AG09309 (cell line): ENCODE data around the gene DPYSL4.

Experiments
- DNase-seq: peaks from one replicate; pipeline ENCODE4 v3.0.0-alpha.2; 2010; ENCODE audit warnings: low read depth
- H3K4me3 ChIP-seq: 2 replicates; pipeline ENCODE4 v1.5.1; 2011; ENCODE audit warnings: mild to moderate bottlenecking, low read depth, low read length, moderate library complexity; ENCODE audit not compliant: control insufficient read depth
- TF ChIP-seq, protein P1 (sequence below): IDR thresholded peaks from 2 replicates; pipeline ENCODE4 v1.5.1; 2011; ENCODE audit warnings: mild to moderate bottlenecking, low read depth, low read length, inconsistent platforms; ENCODE audit not compliant: insufficient read depth, control insufficient read depth; ENCODE audit errors: missing control alignments

DPYSL4 gene

DNA sequence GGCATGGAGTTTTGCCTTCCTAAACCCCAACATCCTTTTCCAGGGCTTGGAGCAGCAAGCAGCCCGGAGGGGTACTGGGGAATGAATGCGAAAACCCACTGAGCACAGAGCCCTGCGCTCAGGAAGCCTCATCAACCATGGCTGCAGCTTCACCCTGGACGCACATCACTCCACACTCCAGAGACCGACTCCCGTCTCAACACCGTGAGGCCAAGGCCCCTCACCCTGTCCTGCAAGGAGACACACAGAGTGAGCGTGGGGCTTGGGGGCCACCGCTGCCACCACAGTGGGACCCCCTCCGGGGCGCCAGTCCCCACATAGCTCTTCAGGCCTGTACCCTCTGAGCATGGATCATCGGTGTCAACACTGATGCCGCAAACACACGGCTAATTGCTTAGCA lies 41.9 kb downstream of the DPYSL4 start:
- TF ChIP-seq, protein P1, sequence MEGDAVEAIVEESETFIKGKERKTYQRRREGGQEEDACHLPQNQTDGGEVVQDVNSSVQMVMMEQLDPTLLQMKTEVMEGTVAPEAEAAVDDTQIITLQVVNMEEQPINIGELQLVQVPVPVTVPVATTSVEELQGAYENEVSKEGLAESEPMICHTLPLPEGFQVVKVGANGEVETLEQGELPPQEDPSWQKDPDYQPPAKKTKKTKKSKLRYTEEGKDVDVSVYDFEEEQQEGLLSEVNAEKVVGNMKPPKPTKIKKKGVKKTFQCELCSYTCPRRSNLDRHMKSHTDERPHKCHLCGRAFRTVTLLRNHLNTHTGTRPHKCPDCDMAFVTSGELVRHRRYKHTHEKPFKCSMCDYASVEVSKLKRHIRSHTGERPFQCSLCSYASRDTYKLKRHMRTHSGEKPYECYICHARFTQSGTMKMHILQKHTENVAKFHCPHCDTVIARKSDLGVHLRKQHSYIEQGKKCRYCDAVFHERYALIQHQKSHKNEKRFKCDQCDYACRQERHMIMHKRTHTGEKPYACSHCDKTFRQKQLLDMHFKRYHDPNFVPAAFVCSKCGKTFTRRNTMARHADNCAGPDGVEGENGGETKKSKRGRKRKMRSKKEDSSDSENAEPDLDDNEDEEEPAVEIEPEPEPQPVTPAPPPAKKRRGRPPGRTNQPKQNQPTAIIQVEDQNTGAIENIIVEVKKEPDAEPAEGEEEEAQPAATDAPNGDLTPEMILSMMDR, result no peak
- DNase-seq, result no peak
- H3K4me3 ChIP-seq, result no peak overlapping the region

DNA sequence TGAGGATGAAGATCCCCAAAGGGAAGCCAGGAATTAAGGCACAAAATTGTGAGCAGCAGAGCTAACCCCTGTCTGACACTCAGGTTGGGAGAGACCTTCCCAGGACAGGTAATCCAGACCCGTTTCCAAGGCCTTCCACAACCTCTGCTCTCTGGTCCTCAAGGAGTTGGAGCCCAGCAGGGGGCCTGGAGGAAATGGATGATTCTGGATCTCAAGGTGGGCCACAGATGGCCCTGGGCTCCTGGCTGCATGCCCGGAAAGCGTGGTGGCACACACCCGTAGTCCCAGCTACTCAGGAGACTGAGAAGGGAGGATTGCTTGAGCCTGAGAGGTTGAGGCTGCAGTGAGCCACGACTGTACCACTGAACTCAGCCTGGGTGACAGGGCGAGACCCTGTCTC lies 42.3 kb downstream of the DPYSL4 start:
- H3K4me3 ChIP-seq, result no peak overlapping the region
- DNase-seq, result no peak
- TF ChIP-seq, protein P1, result no peak

DNA sequence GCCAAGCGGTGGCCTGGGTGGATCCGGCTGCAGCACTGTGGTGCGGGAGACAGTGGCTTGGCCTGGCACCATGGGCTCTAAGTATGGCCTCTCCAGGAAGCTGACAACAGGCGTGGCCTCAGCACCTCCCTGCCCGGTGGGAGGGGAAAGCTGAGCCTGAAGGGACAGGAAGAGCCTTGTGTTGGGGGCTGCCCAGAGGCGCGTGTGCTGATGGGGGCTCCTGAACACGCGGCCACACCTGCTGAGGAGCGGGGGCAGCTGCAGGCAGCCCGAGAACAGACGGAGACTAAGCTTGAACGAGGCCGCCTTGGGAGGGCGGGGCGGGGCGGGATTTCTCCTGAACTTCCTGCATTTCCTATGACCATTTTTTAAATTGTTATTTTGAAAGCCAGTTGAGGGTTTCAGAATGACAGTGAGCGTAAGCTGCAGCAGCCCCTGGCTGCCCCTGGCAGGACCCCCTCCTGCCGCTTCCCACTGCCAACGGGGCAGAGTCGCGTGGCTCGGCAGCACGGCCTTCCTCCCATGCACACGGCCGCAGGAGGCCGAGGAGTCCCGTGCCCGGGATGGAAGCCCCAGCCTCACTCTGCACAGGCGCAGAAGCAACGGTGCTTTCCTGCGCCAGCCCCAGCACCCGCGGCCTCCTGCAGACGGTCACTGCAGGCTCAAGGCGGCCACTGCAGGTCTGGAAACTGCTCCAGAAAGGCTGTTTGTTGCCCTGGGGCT lies 43.2 kb downstream of the DPYSL4 start:
- no peak overlapping the region for H3K4me3 ChIP-seq
- TF ChIP-seq, protein P1, result no peak
- no peak for DNase-seq

DNA sequence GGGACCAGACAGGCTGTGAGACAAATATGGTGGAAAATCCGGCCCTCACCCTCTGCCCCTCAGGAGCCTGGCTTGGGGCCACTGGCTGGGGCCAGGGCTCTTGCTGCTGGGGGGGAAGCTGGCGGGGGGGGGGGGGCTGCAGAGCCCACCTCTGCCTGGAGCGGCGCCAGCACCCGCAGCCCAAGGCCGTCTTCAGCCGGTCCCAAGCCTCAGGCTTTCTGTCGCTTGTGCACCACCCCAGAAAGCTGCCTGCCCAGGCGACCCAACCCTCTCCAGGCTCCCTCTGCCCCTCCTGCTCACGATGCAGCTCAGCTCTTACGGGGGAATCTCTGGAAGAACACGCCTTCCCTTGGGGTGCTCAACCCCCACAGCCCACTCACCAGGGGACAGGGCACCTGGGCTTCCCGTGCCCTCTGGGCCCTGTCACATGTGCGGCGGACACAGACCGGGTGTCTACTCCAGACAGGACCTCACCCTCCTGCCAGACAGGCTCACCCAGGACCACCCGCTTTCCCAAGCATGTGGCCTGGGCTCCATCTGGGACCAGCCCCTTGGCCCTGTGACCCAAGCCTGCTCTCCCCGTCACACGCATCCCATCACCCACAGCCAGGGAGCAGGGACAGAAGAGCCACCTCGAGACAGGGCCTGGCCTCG lies 43.9 kb downstream of the DPYSL4 start:
- TF ChIP-seq, protein P1, result no peak
- DNase-seq, result no peak
- no peak overlapping the region for H3K4me3 ChIP-seq

DNA sequence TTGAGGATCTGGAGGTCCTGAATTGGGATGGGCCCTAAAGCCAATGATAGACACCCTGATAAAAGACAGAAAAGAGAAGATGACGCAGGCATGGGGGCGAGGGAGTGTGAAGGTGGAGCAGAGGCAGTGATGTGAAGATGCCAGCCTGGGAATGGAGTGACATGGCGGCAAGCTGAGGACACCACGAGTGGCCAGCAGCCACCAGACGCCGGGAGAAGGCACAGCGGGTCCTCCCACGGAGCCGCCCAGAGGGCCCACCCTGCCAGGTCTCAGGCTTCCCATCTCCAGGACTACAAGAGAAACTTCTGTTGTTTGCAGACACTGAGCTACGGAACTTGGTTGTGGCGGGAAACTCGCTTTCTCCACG lies 44.9 kb downstream of the DPYSL4 start:
- DNase-seq, result no peak
- TF ChIP-seq, protein P1, result no peak

DNA sequence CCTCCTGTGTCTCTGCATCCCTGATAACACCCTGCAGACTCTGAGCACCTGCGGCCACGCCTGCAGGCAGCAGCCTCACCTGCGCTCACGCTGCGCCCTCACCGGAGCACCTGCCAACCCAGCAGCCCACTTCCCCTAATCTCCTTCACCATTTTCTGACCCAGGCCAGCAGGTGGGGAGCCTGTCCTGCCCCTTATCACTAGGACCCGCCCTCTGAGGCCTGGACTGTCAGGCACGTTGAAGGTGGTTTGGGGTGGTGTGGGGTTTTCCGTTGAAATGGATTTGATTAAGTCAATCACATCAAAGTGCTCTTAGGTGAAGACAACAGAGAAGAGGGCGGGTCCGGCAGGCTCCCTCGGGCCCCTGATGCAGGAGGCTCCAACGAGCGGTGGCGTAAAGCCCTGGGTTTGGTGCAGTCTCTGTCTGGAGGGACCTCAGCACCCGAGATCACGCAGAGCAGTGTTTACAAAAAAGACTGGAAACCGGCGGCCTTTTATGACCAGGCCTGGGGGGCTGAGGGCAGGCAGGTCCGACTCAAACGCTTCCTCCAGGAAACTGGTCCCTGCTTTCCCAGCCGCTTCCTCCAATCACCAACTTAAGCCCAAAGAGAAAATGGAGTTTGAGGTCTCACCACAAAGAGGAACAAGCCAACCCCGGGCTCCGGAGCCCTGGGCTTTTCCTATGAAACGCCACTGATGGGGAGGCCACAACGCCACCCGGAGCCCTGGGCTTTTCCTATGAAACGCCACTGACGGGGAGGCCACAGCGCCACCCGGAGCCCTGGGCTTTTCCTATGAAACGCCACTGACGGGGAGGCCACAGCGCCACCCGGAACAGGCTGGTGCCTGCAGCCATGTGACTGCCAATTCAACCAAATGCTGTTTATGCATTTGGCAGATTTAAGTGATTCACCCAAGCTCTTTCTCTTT lies 45.5 kb downstream of the DPYSL4 start:
- TF ChIP-seq, protein P1, result no peak
- no peak overlapping the region for H3K4me3 ChIP-seq
- DNase-seq, result no peak

More for the DNA sequence above, 44.9 kb downstream of the DPYSL4 start:
- no peak overlapping the region for H3K4me3 ChIP-seq
